Measurements from ENCODE around the gene HUS1B.
"Not testable (repeated sequence)": the region's sequence is repeated elsewhere in the genome, so short reads cannot be mapped to it uniquely, and the experiment has no call there.

Gene HUS1B

GRCh38 chr6:678520-678919, 21.6 kb upstream of the HUS1B start:
- DNase-seq (ENCODE audit: low spot score) = no peak

- DNase-seq (ENCODE audit: low spot score) = no peak
Observed at GRCh38 chr6:677919-678318, 21.0 kb upstream of the HUS1B start.

- no peak for DNase-seq (ENCODE audit: low spot score)
Observed at GRCh38 chr6:674956-675355, 18.1 kb upstream of the HUS1B start.

GRCh38 chr6:674406-674805, 17.5 kb upstream of the HUS1B start:
- DNase-seq (ENCODE audit: low spot score) = no peak

GRCh38 chr6:667253-667927, 10.5 kb upstream of the HUS1B start:
- DNase-seq (ENCODE audit: low spot score) = no peak

- no peak for DNase-seq (ENCODE audit: low spot score)
Observed at GRCh38 chr6:665403-666267, 8.7 kb upstream of the HUS1B start.

- DNase-seq (ENCODE audit: low spot score) = not testable (repeated sequence)
Observed at GRCh38 chr6:663788-664187, 6.9 kb upstream of the HUS1B start.

GRCh38 chr6:659716-660581, 3.0 kb upstream of the HUS1B start:
- DNase-seq (ENCODE audit: low spot score) = no peak

GRCh38 chr6:658244-658643, 1.3 kb upstream of the HUS1B start:
- no peak for DNase-seq (ENCODE audit: low spot score)

- no peak for DNase-seq (ENCODE audit: low spot score)
Observed at GRCh38 chr6:657743-658142, 843 bp upstream of the HUS1B start.

GRCh38 chr6:654136-654535, 2.8 kb downstream of the HUS1B start:
- no peak for DNase-seq (ENCODE audit: low spot score)

GRCh38 chr6:652865-653264, 4.0 kb downstream of the HUS1B start:
- no peak for DNase-seq (ENCODE audit: low spot score)

- no peak for DNase-seq (ENCODE audit: low spot score)
Observed at GRCh38 chr6:650098-650497, 6.8 kb downstream of the HUS1B start.

- DNase-seq (ENCODE audit: low spot score) = no peak
Observed at GRCh38 chr6:642805-643204, 14.1 kb downstream of the HUS1B start.

GRCh38 chr6:641225-641985, 15.5 kb downstream of the HUS1B start:
- DNase-seq (ENCODE audit: low spot score) = no peak

GRCh38 chr6:636488-636887, 20.4 kb downstream of the HUS1B start:
- no peak for DNase-seq (ENCODE audit: low spot score)

GRCh38 chr6:635233-635632, 21.7 kb downstream of the HUS1B start:
- no peak for DNase-seq (ENCODE audit: low spot score)

- no peak for DNase-seq (ENCODE audit: low spot score)
Observed at GRCh38 chr6:633611-634010, 23.3 kb downstream of the HUS1B start.

GRCh38 chr6:628766-629165, 28.1 kb downstream of the HUS1B start:
- no peak for DNase-seq (ENCODE audit: low spot score)

- DNase-seq (ENCODE audit: low spot score) = no peak
Observed at GRCh38 chr6:626236-626635, 30.7 kb downstream of the HUS1B start.

- peak; percentile 13 for DNase-seq (ENCODE audit: low spot score)
Observed at GRCh38 chr6:624979-625378, 31.9 kb downstream of the HUS1B start.

- no peak for DNase-seq (ENCODE audit: low spot score)
Observed at GRCh38 chr6:622462-622861, 34.4 kb downstream of the HUS1B start.
